Psoas muscle (tissue), 8 donors: ENCODE results near the gene GPC1. TPM values are rescaled to one million over a fixed set of nuclear protein-coding genes. Genes with fewer than 3 reads are reported as not detected.

Source experiments
- ATAC-seq, 4 donors: fragments of 200-7000 bp; cut with Tn5 transposase; one replicate each; pipeline ENCODE4 v1.9.1; 2020; ENCODE audit warnings: moderate library complexity in 3 of 4, mild to moderate bottlenecking in 2 of 4
- DNase-seq, 2 donors: peaks; one replicate each; pipeline ENCODE4 v3.0.0-alpha.2; 2020
- H3K27ac ChIP-seq: fragments of 200-600 bp; one replicate; pipeline ENCODE4 v1.8.0; 2022
- H3K27me3 ChIP-seq, 3 donors: fragments of 200-600 bp in 1 of 3; one replicate each; pipeline versions ENCODE4 v1.6.1 to v1.8.0; 2013 to 2022; ENCODE audit warnings: low read length in 2 of 3, mild to moderate bottlenecking in 2 of 3, moderate library complexity in 1 of 3; ENCODE audit not compliant: insufficient read depth in 3 of 3
- H3K36me3 ChIP-seq, 2 donors: fragments of 200-600 bp in 1 of 2; one replicate each; pipeline versions ENCODE4 v1.6.1 to v1.8.0; 2013 to 2022; ENCODE audit warnings: low read depth in 1 of 2, mild to moderate bottlenecking in 1 of 2, moderate library complexity in 1 of 2; ENCODE audit not compliant: insufficient read depth in 1 of 2
- H3K4me1 ChIP-seq: fragments of 200-600 bp; one replicate; pipeline ENCODE4 v1.8.0; 2022
- H3K4me3 ChIP-seq: fragments of 200-600 bp; one replicate; pipeline ENCODE4 v1.8.0; 2022; ENCODE audit warnings: mild to moderate bottlenecking
- H3K9me3 ChIP-seq: fragments of 200-600 bp; one replicate; pipeline ENCODE4 v1.8.0; 2022
- CTCF ChIP-seq: fragments of 200-600 bp; IDR thresholded peaks from one replicate; pipeline ENCODE4 v1.8.0; 2022; ENCODE audit warnings: antibody characterized with exemption
- WGBS, 3 donors: extraction: QIAGEN DNeasy Blood & Tissue Kit; methylation state at CpG; one replicate each; pipeline versions ENCODE4 v1.1.6 to v1.1.7; 2013; 5-methylcytosine and 5-hydroxymethylcytosine counted together
- intact Hi-C, 2 donors: fragments of 100-400 bp; cut with DNase I; formaldehyde crosslinking; loops; one replicate each; pipeline versions ENCODE4 v1.11.0 to v1.14.2; 2022
- polyA plus RNA-seq, 3 donors: library from polyadenylated mRNA; stranded (reverse); fragments of 200-250 nt; gene quantifications; one replicate each; pipeline ENCODE4 v1.2.3, GENCODE V29; 2013
- total RNA-seq, 4 donors: library from RNA; stranded (reverse); fragmentation: NEBNext Ultra II Directional in 2 of 4; extraction: Animal tissue kit (Norgen Biotek cat#: 25700) in 2 of 4; gene quantifications; one replicate each; pipeline versions ENCODE4 v1.2.1 to v1.2.4, GENCODE V29; 2021 to 2023
- donor health status: healthy with polysubstance abuse.
- donor health status: DM: no; HTN: no; CAD: no; lungs with moderate emphysema.
- donor health status: Bipolar disorder and iron deficiency.
- donor health status: healthy.
- donor health status: DM: yes; HTN: yes; CAD: no.
- donor health status: DM: no; HTN: no; CAD: no.
- donor health status: DM: no; HTN: no; CAD: no.
- donor health status: DM: yes; HTN: yes; CAD: no.

Gene GPC1
- total and polyA plus RNA-seq, 7 donors: 85.4 to 180 (median 116) TPM

GRCh38 chr2:240442891-240443715 is 7.6 kb downstream of the GPC1 start:
- intact Hi-C loops: no loop called here

GRCh38 chr2:240443891-240444301 is 8.4 kb downstream of the GPC1 start:
- no peaks in the 10 kb centered on the region for H3K27me3 ChIP-seq
- H3K9me3 ChIP-seq: no peaks in the 10 kb centered on the region
- H3K27ac ChIP-seq: peak overlapping the region; percentile 65
- peaks cover 75% of the 10 kb centered on the region for H3K4me1 ChIP-seq
- TF ChIP-seq CTCF: no peak
- DNase-seq (peak; percentile 57 to 87), ATAC-seq (peak; percentile 66 to 81 (median 78))
- H3K4me3 ChIP-seq: peak overlapping the region; percentile 32
- peaks cover 0 to 16% of the 10 kb centered on the region in 2 donors for H3K36me3 ChIP-seq
- 21 to 33% (median 32%) methylated on average over 13 to 17 of the region's 17 CpGs for WGBS, 3 donors
- intact Hi-C loops: no loop called here

More at GRCh38 chr2:240442891-240443715, 7.6 kb downstream of the GPC1 start:
- Histone ChIP-seq H3K4me1 (peaks cover 75% of the 10 kb centered on the region), H3K9me3 (no peaks in the 10 kb centered on the region), H3K4me3 (peak overlapping the region; percentile 32), H3K27me3 (no peaks in the 10 kb centered on the region), H3K27ac (peak overlapping the region; percentile 65), H3K36me3 (peaks cover 0 to 16% of the 10 kb centered on the region in 2 donors)
- 69 to 85% (median 75%) methylated on average over 22 to 25 of the region's 25 CpGs for WGBS, 3 donors
- no peak for TF ChIP-seq CTCF
- no peak for DNase-seq
- no peak for ATAC-seq

GRCh38 chr2:240444464-240444863 is 9.0 kb downstream of the GPC1 start:
- no peaks in the 10 kb centered on the region for H3K27me3 ChIP-seq
- peaks cover 71% of the 10 kb centered on the region for H3K4me1 ChIP-seq
- no peaks in the 10 kb centered on the region for H3K9me3 ChIP-seq
- H3K4me3 ChIP-seq: no peak overlapping the region
- intact Hi-C loops: no loop called here
- DNase-seq (no peak), ATAC-seq (no peak)
- H3K27ac ChIP-seq: peak overlapping the region; percentile 65
- no peak for TF ChIP-seq CTCF
- 76 to 86% (median 79%) methylated on average over 16 of the region's 16 CpGs for WGBS, 3 donors
- peaks cover 0 to 16% of the 10 kb centered on the region in 2 donors for H3K36me3 ChIP-seq

- ATAC-seq (no peak), DNase-seq (no peak)
- H3K27ac ChIP-seq: no peak overlapping the region
- no peaks in the 10 kb centered on the region for H3K9me3 ChIP-seq
- peaks cover 0 to 16% of the 10 kb centered on the region in 2 donors for H3K36me3 ChIP-seq
- H3K4me1 ChIP-seq: peaks cover 74% of the 10 kb centered on the region
- intact Hi-C loops: no loop called here
- no peaks in the 10 kb centered on the region for H3K27me3 ChIP-seq
- no peak for TF ChIP-seq CTCF
- H3K4me3 ChIP-seq: no peak overlapping the region
- 78 to 82% (median 81%) methylated on average over 23 to 24 of the region's 24 CpGs for WGBS, 3 donors
Measured at GRCh38 chr2:240445961-240446663, 10.6 kb downstream of the GPC1 start.
